DOHH2 (cell line): ENCODE data around the gene SLC35F4.

Experiments
- H3F3A ChIP-seq: fragments of 200-600 bp; sonication (generic), shearing (Covaris generic); 2 replicates; pipeline ENCODE4 v1.6.0; 2016; ENCODE audit warnings: antibody characterized with exemption, mild to moderate bottlenecking; ENCODE audit not compliant: control insufficient read depth, insufficient read depth
- H3K27ac ChIP-seq: fragments of 200-600 bp; sonication (generic); 2 replicates; pipeline ENCODE4 v1.5.1; 2014; ENCODE audit warnings: low read depth, mild to moderate bottlenecking, low read length, moderate library complexity
- H3K27me3 ChIP-seq: fragments of 200-600 bp; sonication (generic); 2 replicates; pipeline ENCODE4 v1.6.1; 2014; ENCODE audit warnings: mild to moderate bottlenecking, low read length, mixed read lengths; ENCODE audit not compliant: control insufficient read depth
- H3K36me3 ChIP-seq: fragments of 200-600 bp; sonication (generic); 2 replicates; pipeline ENCODE4 v1.6.1; 2014; ENCODE audit warnings: mild to moderate bottlenecking, low read length, moderate library complexity, mixed read lengths; ENCODE audit not compliant: control insufficient read depth
- H3K4me1 ChIP-seq: fragments of 200-600 bp; sonication (generic); 2 replicates; pipeline ENCODE4 v1.6.1; 2014; ENCODE audit warnings: mild to moderate bottlenecking, low read length, mixed read lengths; ENCODE audit not compliant: control insufficient read depth
- H3K4me2 ChIP-seq: fragments of 200-600 bp; sonication (generic); 2 replicates; pipeline ENCODE4 v1.6.0; 2014; ENCODE audit warnings: mild to moderate bottlenecking, low read length, moderate library complexity
- H3K4me3 ChIP-seq: fragments of 200-600 bp; sonication (generic); 2 replicates; pipeline ENCODE4 v1.5.1; 2014; ENCODE audit warnings: mild to moderate bottlenecking, low read length, mixed read lengths
- H3K79me2 ChIP-seq: fragments of 200-600 bp; sonication (generic); 2 replicates; pipeline ENCODE4 v1.6.1; 2014; ENCODE audit warnings: mild to moderate bottlenecking, low read length, mixed read lengths; ENCODE audit not compliant: control insufficient read depth
- H3K9me2 ChIP-seq: fragments of 200-600 bp; sonication (generic); replicated peaks from 2 replicates; pipeline ENCODE4 v1.6.1; 2014; ENCODE audit warnings: mild to moderate bottlenecking, low read length, mixed read lengths; ENCODE audit not compliant: control insufficient read depth
- H3K9me3 ChIP-seq: fragments of 200-600 bp; sonication (generic); 2 replicates; pipeline ENCODE4 v1.6.1; 2014; ENCODE audit warnings: antibody characterized with exemption, low read length, mixed read lengths; ENCODE audit not compliant: control insufficient read depth, insufficient read depth
- H4K20me1 ChIP-seq: fragments of 200-600 bp; sonication (generic); 2 replicates; pipeline ENCODE4 v1.6.0; 2014; ENCODE audit warnings: low read depth, mild to moderate bottlenecking, antibody characterized with exemption, low read length, moderate library complexity; ENCODE audit not compliant: control insufficient read depth, insufficient read depth
- CTCF ChIP-seq: fragments of 200-600 bp; sonication (generic); IDR thresholded peaks from one replicate; pipeline ENCODE4 v1.5.1; 2014; ENCODE audit warnings: antibody characterized with exemption, mild to moderate bottlenecking, low read depth, low read length; ENCODE audit not compliant: poor library complexity, severe bottlenecking
- EZH2phosphoT487 ChIP-seq: fragments of 200-600 bp; sonication (generic); IDR thresholded peaks from 2 replicates; pipeline ENCODE4 v1.6.1; 2017; ENCODE audit warnings: borderline replicate concordance, mild to moderate bottlenecking, antibody characterized with exemption, low read length, moderate library complexity, mixed read lengths

The SLC35F4 gene

GRCh38 chr14:57549765-57550420, 316.0 kb downstream of the SLC35F4 start:
- Histone ChIP-seq H3K4me2 (no peak overlapping the region), H3F3A (no peaks in the 10 kb centered on the region), H3K4me1 (no peaks in the 10 kb centered on the region), H3K27ac (no peak overlapping the region), H3K4me3 (no peak overlapping the region), H3K9me2 (no peaks in the 10 kb centered on the region), H3K27me3 (no peaks in the 10 kb centered on the region), H4K20me1 (no peaks in the 10 kb centered on the region), H3K9me3 (peaks cover 3% of the 10 kb centered on the region; the same call in 1 of the 2 replicates), H3K79me2 (no peaks in the 10 kb centered on the region), H3K36me3 (no peaks in the 10 kb centered on the region)
- TF ChIP-seq CTCF (no peak), EZH2phosphoT487 (no peak)

- Histone ChIP-seq H3K9me3 (no peaks in the 10 kb centered on the region), H3K9me2 (no peaks in the 10 kb centered on the region), H3K4me2 (no peak overlapping the region), H3K4me1 (no peaks in the 10 kb centered on the region), H3K79me2 (no peaks in the 10 kb centered on the region), H4K20me1 (no peaks in the 10 kb centered on the region), H3F3A (no peaks in the 10 kb centered on the region), H3K27me3 (no peaks in the 10 kb centered on the region), H3K4me3 (no peak overlapping the region), H3K27ac (no peak overlapping the region), H3K36me3 (no peaks in the 10 kb centered on the region)
- TF ChIP-seq EZH2phosphoT487: no peak
- TF ChIP-seq CTCF: no peak
These were observed 316.8 kb downstream of the SLC35F4 start for GRCh38 chr14:57549016-57549564.

- Histone ChIP-seq H3F3A (no peaks in the 10 kb centered on the region), H3K4me3 (no peak overlapping the region), H3K9me2 (no peaks in the 10 kb centered on the region), H3K9me3 (no peaks in the 10 kb centered on the region), H3K27me3 (no peaks in the 10 kb centered on the region), H3K4me2 (no peak overlapping the region), H3K79me2 (no peaks in the 10 kb centered on the region), H4K20me1 (no peaks in the 10 kb centered on the region), H3K27ac (no peak overlapping the region), H3K4me1 (no peaks in the 10 kb centered on the region), H3K36me3 (no peaks in the 10 kb centered on the region)
- TF ChIP-seq CTCF: no peak
- TF ChIP-seq EZH2phosphoT487: no peak
These were observed 318.8 kb downstream of the SLC35F4 start for GRCh38 chr14:57547131-57547530.
